Activated naive CD8-positive, alpha-beta T cell treated with anti-CD3 and anti-CD28 coated beads, Interleukin-2, amount 50 U/mL, for 16 hours (primary cell): ENCODE measurements around the gene RPUSD2.
A peak's percentile ranks its signal among the peaks of the same experiment; 100 is the strongest.

ENCODE experiments used
- DNase-seq: peaks from one replicate; pipeline ENCODE4 v3.0.0-alpha.2; 2020; ENCODE audit warnings: low read depth, low spot score

The RPUSD2 gene

GRCh38 chr15:40569129-40569953, at the start of gene RPUSD2:
Gene RPUSD2, plus strand, starts transcription at chr15:40569299. Its CDS starts 39 bp downstream, at chr15:40569338.
- DNase-seq = peak; percentile 84

GRCh38 chr15:40523611-40524010, 45.5 kb upstream of the RPUSD2 start:
- no peak for DNase-seq

- DNase-seq = no peak
Measured at GRCh38 chr15:40525855-40526254, 43.2 kb upstream of the RPUSD2 start.

GRCh38 chr15:40528801-40529200, 40.3 kb upstream of the RPUSD2 start:
- no peak for DNase-seq

- DNase-seq = no peak
Measured at GRCh38 chr15:40533763-40534364, 35.2 kb upstream of the RPUSD2 start.

- DNase-seq = no peak
Measured at GRCh38 chr15:40534371-40534770, 34.7 kb upstream of the RPUSD2 start.

GRCh38 chr15:40536501-40536900, 32.6 kb upstream of the RPUSD2 start:
- DNase-seq = no peak

- no peak for DNase-seq
Measured at GRCh38 chr15:40538976-40539375, 30.1 kb upstream of the RPUSD2 start.

- DNase-seq = no peak
Measured at GRCh38 chr15:40543082-40543481, 26.0 kb upstream of the RPUSD2 start.

GRCh38 chr15:40543631-40544294, 25.3 kb upstream of the RPUSD2 start:
- DNase-seq = no peak

- DNase-seq = no peak
Measured at GRCh38 chr15:40545457-40545856, 23.6 kb upstream of the RPUSD2 start.

GRCh38 chr15:40548610-40549009, 20.5 kb upstream of the RPUSD2 start:
- no peak for DNase-seq

GRCh38 chr15:40549894-40550293, 19.2 kb upstream of the RPUSD2 start:
- no peak for DNase-seq

GRCh38 chr15:40550341-40551037, 18.6 kb upstream of the RPUSD2 start:
- no peak for DNase-seq

GRCh38 chr15:40554161-40554525, 15.0 kb upstream of the RPUSD2 start:
- no peak for DNase-seq

- DNase-seq = no peak
Measured at GRCh38 chr15:40555876-40556275, 13.2 kb upstream of the RPUSD2 start.

- no peak for DNase-seq
Measured at GRCh38 chr15:40558952-40559742, 10.0 kb upstream of the RPUSD2 start.

- no peak for DNase-seq
Measured at GRCh38 chr15:40562691-40563090, 6.4 kb upstream of the RPUSD2 start.

- DNase-seq = no peak
Measured at GRCh38 chr15:40563426-40563825, 5.7 kb upstream of the RPUSD2 start.

GRCh38 chr15:40564591-40565332, 4.3 kb upstream of the RPUSD2 start, which contains the start of gene CCDC32:
Gene CCDC32, minus strand, starts transcription at chr15:40565042. Its CDS starts 2,027 bp downstream, at chr15:40563015.
- DNase-seq = peak; percentile 86
